H9 (cell line): ENCODE data around the gene DTNBP1. TPM values are rescaled to one million over a fixed set of nuclear protein-coding genes. Genes with fewer than 3 reads are reported as not detected.

Source experiments
- DNase-seq: peaks from one replicate; pipeline ENCODE4 v3.0.0-alpha.2; 2017
- H2AFZ ChIP-seq: one replicate; pipeline ENCODE4 v1.6.1; 2013; ENCODE audit warnings: mild to moderate bottlenecking, low read length, control low read depth, moderate library complexity
- H2AK5ac ChIP-seq: 2 replicates; pipeline ENCODE4 v1.6.1; 2013; ENCODE audit warnings: low read length, control low read depth, mixed read lengths; ENCODE audit not compliant: insufficient read length
- H2BK120ac ChIP-seq: one replicate; pipeline ENCODE4 v1.6.1; 2013; ENCODE audit warnings: low read depth, mild to moderate bottlenecking, low read length, control low read depth, inconsistent platforms; ENCODE audit not compliant: poor library complexity, severe bottlenecking
- H2BK12ac ChIP-seq: 2 replicates; pipeline ENCODE4 v1.6.1; 2013; ENCODE audit warnings: low read length, control low read depth, mixed read lengths, low read depth; ENCODE audit not compliant: insufficient read length
- H2BK15ac ChIP-seq: 2 replicates; pipeline ENCODE4 v1.6.1; 2013; ENCODE audit warnings: low read depth, low read length, control low read depth
- H2BK20ac ChIP-seq: one replicate; pipeline ENCODE4 v1.6.1; 2013; ENCODE audit warnings: low read depth, mild to moderate bottlenecking, low read length, control low read depth, inconsistent platforms; ENCODE audit not compliant: poor library complexity, severe bottlenecking
- H2BK5ac ChIP-seq: 2 replicates; pipeline ENCODE4 v1.6.1; 2013; ENCODE audit warnings: low read length, control low read depth, mixed read lengths; ENCODE audit not compliant: insufficient read length
- H3K14ac ChIP-seq: 2 replicates; pipeline ENCODE4 v1.6.1; 2013; ENCODE audit warnings: low read length, control low read depth; ENCODE audit not compliant: insufficient read depth
- H3K18ac ChIP-seq: 2 replicates; pipeline ENCODE4 v1.6.1; 2013; ENCODE audit warnings: low read depth, mild to moderate bottlenecking, mixed read lengths, low read length, control low read depth; ENCODE audit not compliant: insufficient read length
- H3K23ac ChIP-seq: 2 replicates; pipeline ENCODE4 v1.6.1; 2013; ENCODE audit warnings: low read length, control low read depth, mixed read lengths, low read depth; ENCODE audit not compliant: insufficient read length
- H3K23me2 ChIP-seq: 2 replicates; pipeline ENCODE4 v1.6.1; 2013; ENCODE audit warnings: low read depth, mild to moderate bottlenecking, mixed read lengths, low read length, control low read depth; ENCODE audit not compliant: insufficient read length, poor library complexity, severe bottlenecking
- H3K27ac ChIP-seq: 2 replicates; pipeline ENCODE4 v1.5.1; 2013; ENCODE audit warnings: low read length, control low read depth, mixed read lengths, low read depth; ENCODE audit not compliant: insufficient read length
- H3K27me3 ChIP-seq: 2 replicates; pipeline ENCODE4 v1.6.1; 2013; ENCODE audit warnings: low read length, control low read depth, inconsistent platforms; ENCODE audit not compliant: insufficient read depth
- H3K4ac ChIP-seq: 2 replicates; pipeline ENCODE4 v1.6.1; 2013; ENCODE audit warnings: low read depth, mild to moderate bottlenecking, control low read depth, inconsistent platforms, low read length, moderate library complexity
- H3K4me1 ChIP-seq: 2 replicates; pipeline ENCODE4 v1.6.1; 2013; ENCODE audit warnings: low read length, control low read depth, inconsistent platforms; ENCODE audit not compliant: insufficient read depth
- H3K4me2 ChIP-seq: 2 replicates; pipeline ENCODE4 v1.6.1; 2013; ENCODE audit warnings: low read length, control low read depth, mixed read lengths; ENCODE audit not compliant: insufficient read length, insufficient read depth
- H3K56ac ChIP-seq: 2 replicates; pipeline ENCODE4 v1.6.1; 2013; ENCODE audit warnings: low read depth, mild to moderate bottlenecking, mixed read lengths, low read length, control low read depth; ENCODE audit not compliant: insufficient read length
- H3K79me1 ChIP-seq: 2 replicates; pipeline ENCODE4 v1.6.1; 2013; ENCODE audit warnings: low read depth, mild to moderate bottlenecking, moderate library complexity, low read length, control low read depth, inconsistent platforms; ENCODE audit not compliant: insufficient read depth, poor library complexity, severe bottlenecking
- H3K79me2 ChIP-seq: 2 replicates; pipeline ENCODE4 v1.6.1; 2013; ENCODE audit warnings: low read length, control low read depth, inconsistent platforms; ENCODE audit not compliant: insufficient read depth
- H3K9ac ChIP-seq: 2 replicates; pipeline ENCODE4 v1.6.1; 2013; ENCODE audit warnings: low read length, control low read depth, mixed read lengths; ENCODE audit not compliant: insufficient read length; ENCODE audit errors: extremely low read depth
- H3K9me3 ChIP-seq: one replicate; pipeline ENCODE4 v1.6.1; 2013; ENCODE audit warnings: low read depth, low read length, inconsistent platforms; ENCODE audit not compliant: control insufficient read depth
- H3T11ph ChIP-seq: one replicate; pipeline ENCODE4 v1.6.1; 2013; ENCODE audit warnings: mild to moderate bottlenecking, low read length, control low read depth, inconsistent platforms
- H4K20me1 ChIP-seq: one replicate; pipeline ENCODE4 v1.6.1; 2013; ENCODE audit not compliant: control insufficient read depth, insufficient read length, insufficient read depth
- H4K5ac ChIP-seq: 2 replicates; pipeline ENCODE4 v1.6.1; 2013; ENCODE audit warnings: low read depth, mild to moderate bottlenecking, mixed read lengths, low read length, control low read depth; ENCODE audit not compliant: insufficient read length
- H4K8ac ChIP-seq: replicated peaks from 2 replicates; pipeline ENCODE4 v1.6.1; 2013; ENCODE audit warnings: low read length, control low read depth, mixed read lengths, low read depth; ENCODE audit not compliant: insufficient read length
- H4K91ac ChIP-seq: 2 replicates; pipeline ENCODE4 v1.6.1; 2013; ENCODE audit warnings: low read depth, mild to moderate bottlenecking, moderate library complexity, mixed read lengths, low read length, control low read depth; ENCODE audit not compliant: insufficient read length
- H3K27ac Mint-ChIP-seq, 3 experiments: 2 replicates in 2 of 3; 3 replicates in 1 of 3; pipeline ENCODE4 v1.8.0; 2020 to 2021; ENCODE audit warnings: mixed read lengths in 3 of 3, mild to moderate bottlenecking in 1 of 3, moderate library complexity in 1 of 3
- H3K27me3 Mint-ChIP-seq: 2 replicates; pipeline ENCODE4 v1.8.0; 2021; ENCODE audit warnings: low read depth, mild to moderate bottlenecking, moderate library complexity, mixed read lengths
- H3K36me3 Mint-ChIP-seq, 3 experiments: 2 replicates in 2 of 3; 3 replicates in 1 of 3; pipeline ENCODE4 v1.8.0; 2020 to 2021; ENCODE audit warnings: low read depth in 3 of 3, mixed read lengths in 3 of 3; ENCODE audit not compliant: insufficient read depth in 1 of 3
- H3K4me1 Mint-ChIP-seq, 2 experiments: 2 replicates each; pipeline ENCODE4 v1.8.0; 2020; ENCODE audit warnings: mixed read lengths in 2 of 2
- H3K4me3 Mint-ChIP-seq, 2 experiments: 2 replicates in 1 of 2; 3 replicates in 1 of 2; pipeline ENCODE4 v1.8.0; 2020 to 2021; ENCODE audit warnings: mild to moderate bottlenecking in 2 of 2, mixed read lengths in 2 of 2, moderate library complexity in 1 of 2
- H3K9me3 Mint-ChIP-seq, 2 experiments: 2 replicates in 1 of 2; 3 replicates in 1 of 2; pipeline ENCODE4 v1.8.0; 2020; ENCODE audit warnings: mild to moderate bottlenecking in 2 of 2, mixed read lengths in 2 of 2, moderate library complexity in 1 of 2
- CTCF ChIP-seq: fragments of 200-600 bp; sonication (generic); conservative IDR thresholded peaks from 3 replicates; pipeline ENCODE4 v1.8.0; 2021; ENCODE audit warnings: antibody characterized with exemption, mild to moderate bottlenecking
- WGBS: extraction: QIAGEN DNeasy Blood & Tissue Kit; methylation state at CpG from one replicate; pipeline ENCODE4 v1.1.7; 2013; ENCODE audit warnings: missing lambda C conversion rate, low lambda C conversion rate, mixed read lengths; ENCODE audit not compliant: insufficient read length; ENCODE audit errors: extremely low coverage; 5-methylcytosine and 5-hydroxymethylcytosine counted together
- total RNA-seq: library from RNA; stranded (reverse); gene quantifications from 2 replicates; pipeline ENCODE4 v1.2.1, GENCODE V29; 2021

DTNBP1 gene
- total RNA-seq, 1 experiment from 2014 or later, result 12.9 TPM

- H3K79me1 ChIP-seq, result peaks cover 9% of the 10 kb centered on the region
- H3K4ac ChIP-seq, result no peak overlapping the region
- H2AFZ ChIP-seq, result no peak overlapping the region
- H3K56ac ChIP-seq, result no peak overlapping the region
- no peaks in the 10 kb centered on the region for H3K27me3 Mint-ChIP-seq
- H3K9me3 Mint-ChIP-seq, result no peaks in the 10 kb centered on the region
- H3K23me2 ChIP-seq, result no peaks in the 10 kb centered on the region
- H3K79me2 ChIP-seq, result peaks cover 62% of the 10 kb centered on the region; the same call in 1 of the 2 replicates
- H2BK5ac ChIP-seq, result no peak overlapping the region
- H3K4me1 ChIP-seq, result peaks cover 5% of the 10 kb centered on the region
- H3K23ac ChIP-seq, result no peak overlapping the region
- H2BK15ac ChIP-seq, result no peak overlapping the region
- DNase-seq, result no peak
- no peaks in the 10 kb centered on the region for H3K9me3 ChIP-seq
- H3K36me3 Mint-ChIP-seq, result peaks cover 15 to 37% (median 18%) of the 10 kb centered on the region in 3 experiments; a peak in 6 of 7 replicates
- H3K18ac ChIP-seq, result no peak overlapping the region
- H3K27ac ChIP-seq, result no peak overlapping the region
- H2BK20ac ChIP-seq, result no peak overlapping the region
- no peak overlapping the region for H2BK12ac ChIP-seq
- no peaks in the 10 kb centered on the region for H4K20me1 ChIP-seq
- no CpG with 5 or more reads among the region's 5 CpGs for WGBS
- no peaks in the 10 kb centered on the region for H3K27me3 ChIP-seq
- no peak overlapping the region for H2BK120ac ChIP-seq
- H4K91ac ChIP-seq, result no peak overlapping the region
- peaks cover 66 to 72% of the 10 kb centered on the region in 2 experiments for H3K4me1 Mint-ChIP-seq
- no peak overlapping the region for H2AK5ac ChIP-seq
- no peak overlapping the region for H3K14ac ChIP-seq
- no peak overlapping the region for H3K9ac ChIP-seq
- no peak overlapping the region for H3K4me2 ChIP-seq
- H3K4me3 Mint-ChIP-seq, result no peak overlapping the region
- H3T11ph ChIP-seq, result no peak overlapping the region
- no peak overlapping the region for H4K5ac ChIP-seq
- no peak overlapping the region for H3K27ac Mint-ChIP-seq
- no peak for TF ChIP-seq CTCF
- H4K8ac ChIP-seq, result no peak overlapping the region
Observed at GRCh38 chr6:15477746-15478145, 185.1 kb downstream of the DTNBP1 start.
